ENCODE measurements around the gene HADHA. TPM values are rescaled to one million over a fixed set of nuclear protein-coding genes. Genes with fewer than 3 reads are reported as not detected.

HADHA gene
- total RNA-seq, 1 experiment from 2014 or later: 101 TPM

DNA sequence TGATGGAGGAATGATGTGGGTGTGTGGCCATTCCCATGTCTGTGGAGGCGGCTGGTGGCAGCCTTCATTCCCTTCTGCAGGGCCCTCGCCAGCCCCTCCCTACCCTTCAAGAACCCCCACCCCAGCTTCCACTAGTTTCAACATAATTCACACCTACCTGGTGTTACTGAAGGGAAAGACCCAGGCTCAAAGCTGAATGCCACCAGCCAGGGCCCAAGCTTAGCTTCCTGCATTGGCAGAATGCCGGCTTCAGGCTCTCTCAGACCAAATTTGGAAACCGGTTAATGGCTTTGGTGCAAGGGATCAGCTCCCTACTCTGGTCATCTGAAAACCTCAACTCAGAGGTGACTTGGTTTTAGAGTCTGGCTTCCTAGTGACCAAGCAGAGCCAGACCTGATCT lies 54.7 kb downstream of the HADHA start:
- Histone ChIP-seq H3K4me1 (ENCODE audit: control insufficient read depth in 1 of 2, insufficient read depth in 2 of 2, low read length in 2 of 2) (peaks cover 0 to 6% of the 10 kb centered on the region in 2 experiments; a peak in 1 of 4 replicates), H3K9me2 (ENCODE audit: insufficient read depth) (no peaks in the 10 kb centered on the region), H3K27me3 (ENCODE audit: insufficient read depth, low read length) (no peaks in the 10 kb centered on the region), H3K4me2 (ENCODE audit: low read length) (no peak overlapping the region), H3K27ac (ENCODE audit: low read depth, low read length) (no peak overlapping the region), H3K36me3 (ENCODE audit: control insufficient read depth in 1 of 2, insufficient read depth in 2 of 2, low read length in 2 of 2) (peaks cover 6 to 15% of the 10 kb centered on the region in 2 experiments; a peak in 3 of 4 replicates), H4K20me1 (ENCODE audit: insufficient read depth) (no peaks in the 10 kb centered on the region), H3K4me3 (replicated peaks in 1 of 2; ENCODE audit: low read depth in 1 of 2, low read length in 2 of 2) (no peak overlapping the region), H3K9me3 (ENCODE audit: control insufficient read depth in 1 of 2, insufficient read depth in 1 of 2, low read depth in 1 of 2, low read length in 2 of 2) (no peaks in the 10 kb centered on the region), H2AFZ (ENCODE audit: low read depth, low read length, poor library complexity, severe bottlenecking) (no peak overlapping the region), H3K79me2 (ENCODE audit: insufficient read depth, low read length) (no peaks in the 10 kb centered on the region), H3K9ac (ENCODE audit: low read length) (no peak overlapping the region)
- ChIA-PET RAD21 (ENCODE audit: low non-redundant PET in 1 of 2, low total read pairs in 2 of 2, uncharacterized antibody in 2 of 2, unreplicated experiment in 2 of 2) (no interaction called here), CTCF (no interaction called here), POLR2A (no interaction called here)
- no TSS peak for BruUV-seq (replicated peaks)
- intact Hi-C loops (cut with micrococcal nuclease): no loop called here
- ATAC-seq: no peak
- TF ChIP-seq ATF3 (IDR thresholded peaks at IDR 0.05) (no peak), ZFX (IDR thresholded peaks at IDR 0.05) (no peak), REST (IDR thresholded peaks at IDR 0.05; ENCODE audit: low read depth) (no peak), JUND (IDR thresholded peaks at IDR 0.05) (no peak), ELF1 (IDR thresholded peaks at IDR 0.05; ENCODE audit: borderline replicate concordance, low read depth) (no peak), EGR1 (IDR thresholded peaks at IDR 0.05; ENCODE audit: low read depth) (no peak), ZNF274 (IDR thresholded peaks at IDR 0.05; ENCODE audit: low read depth, low read length) (no peak), POLR2AphosphoS5 (IDR thresholded peaks at IDR 0.05; ENCODE audit: low read depth, low read length) (no peak), SRF (IDR thresholded peaks at IDR 0.05; ENCODE audit: low read depth) (no peak), CEBPB (IDR thresholded peaks at IDR 0.05; ENCODE audit: low read depth) (no peak), EZH2 (IDR thresholded peaks at IDR 0.05) (no peak), POLR2A (IDR thresholded peaks at IDR 0.05; ENCODE audit: borderline replicate concordance, extremely low read depth, insufficient read depth, insufficient read length) (no peak), SP1 (IDR thresholded peaks at IDR 0.05; ENCODE audit: low read depth) (no peak), EZH2phosphoT487 (IDR thresholded peaks at IDR 0.05; ENCODE audit: borderline replicate concordance) (no peak)
- TF ChIP-seq, protein P1, sequence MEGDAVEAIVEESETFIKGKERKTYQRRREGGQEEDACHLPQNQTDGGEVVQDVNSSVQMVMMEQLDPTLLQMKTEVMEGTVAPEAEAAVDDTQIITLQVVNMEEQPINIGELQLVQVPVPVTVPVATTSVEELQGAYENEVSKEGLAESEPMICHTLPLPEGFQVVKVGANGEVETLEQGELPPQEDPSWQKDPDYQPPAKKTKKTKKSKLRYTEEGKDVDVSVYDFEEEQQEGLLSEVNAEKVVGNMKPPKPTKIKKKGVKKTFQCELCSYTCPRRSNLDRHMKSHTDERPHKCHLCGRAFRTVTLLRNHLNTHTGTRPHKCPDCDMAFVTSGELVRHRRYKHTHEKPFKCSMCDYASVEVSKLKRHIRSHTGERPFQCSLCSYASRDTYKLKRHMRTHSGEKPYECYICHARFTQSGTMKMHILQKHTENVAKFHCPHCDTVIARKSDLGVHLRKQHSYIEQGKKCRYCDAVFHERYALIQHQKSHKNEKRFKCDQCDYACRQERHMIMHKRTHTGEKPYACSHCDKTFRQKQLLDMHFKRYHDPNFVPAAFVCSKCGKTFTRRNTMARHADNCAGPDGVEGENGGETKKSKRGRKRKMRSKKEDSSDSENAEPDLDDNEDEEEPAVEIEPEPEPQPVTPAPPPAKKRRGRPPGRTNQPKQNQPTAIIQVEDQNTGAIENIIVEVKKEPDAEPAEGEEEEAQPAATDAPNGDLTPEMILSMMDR (IDR thresholded peaks at IDR 0.05 in 2 of 3, conservative IDR thresholded peaks at IDR 0.05 in 1 of 3; ENCODE audit: borderline replicate concordance in 1 of 3, insufficient read depth in 1 of 3, low read depth in 2 of 3, low read length in 2 of 3): no peak
- TF ChIP-seq, protein P2, sequence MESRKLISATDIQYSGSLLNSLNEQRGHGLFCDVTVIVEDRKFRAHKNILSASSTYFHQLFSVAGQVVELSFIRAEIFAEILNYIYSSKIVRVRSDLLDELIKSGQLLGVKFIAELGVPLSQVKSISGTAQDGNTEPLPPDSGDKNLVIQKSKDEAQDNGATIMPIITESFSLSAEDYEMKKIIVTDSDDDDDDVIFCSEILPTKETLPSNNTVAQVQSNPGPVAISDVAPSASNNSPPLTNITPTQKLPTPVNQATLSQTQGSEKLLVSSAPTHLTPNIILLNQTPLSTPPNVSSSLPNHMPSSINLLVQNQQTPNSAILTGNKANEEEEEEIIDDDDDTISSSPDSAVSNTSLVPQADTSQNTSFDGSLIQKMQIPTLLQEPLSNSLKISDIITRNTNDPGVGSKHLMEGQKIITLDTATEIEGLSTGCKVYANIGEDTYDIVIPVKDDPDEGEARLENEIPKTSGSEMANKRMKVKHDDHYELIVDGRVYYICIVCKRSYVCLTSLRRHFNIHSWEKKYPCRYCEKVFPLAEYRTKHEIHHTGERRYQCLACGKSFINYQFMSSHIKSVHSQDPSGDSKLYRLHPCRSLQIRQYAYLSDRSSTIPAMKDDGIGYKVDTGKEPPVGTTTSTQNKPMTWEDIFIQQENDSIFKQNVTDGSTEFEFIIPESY (IDR thresholded peaks at IDR 0.05; ENCODE audit: extremely low read depth, insufficient replicate concordance, low read length): no peak
- DNase-seq (ENCODE audit: low read depth, low spot score): no peak

All from HCT116 (cell line).